Kidney epithelial cell (primary cell): ENCODE measurements around the gene ACSF3. TPM values are rescaled to one million over a fixed set of nuclear protein-coding genes. Genes with fewer than 3 reads are reported as not detected.

Experiments used
- DNase-seq: peaks from one replicate; pipeline ENCODE4 v3.0.0-alpha.2; 2010; ENCODE audit warnings: low read depth
- H3K27me3 ChIP-seq: 2 replicates; pipeline ENCODE4 v1.6.0; 2011; ENCODE audit warnings: low read length; ENCODE audit not compliant: control insufficient read depth, insufficient read depth
- H3K36me3 ChIP-seq: 2 replicates; pipeline ENCODE4 v1.5.1; 2011; ENCODE audit warnings: low read length; ENCODE audit not compliant: control insufficient read depth, insufficient read depth
- H3K4me3 ChIP-seq: 2 replicates; pipeline ENCODE4 v1.5.1; 2011; ENCODE audit warnings: low read depth, mild to moderate bottlenecking, control low read depth, low read length
- CTCF ChIP-seq: IDR thresholded peaks from 2 replicates; pipeline ENCODE4 v1.5.1; 2011; ENCODE audit warnings: mild to moderate bottlenecking, moderate library complexity, low read length, control low read depth, inconsistent platforms; ENCODE audit not compliant: insufficient read depth, poor library complexity, severe bottlenecking
- total RNA-seq: library from RNA; depleted of rRNA; stranded (reverse); fragments of >200 nt; gene quantifications from 2 replicates; pipeline ENCODE4 v1.2.3, GENCODE V29; 2015

ACSF3 gene
- total RNA-seq, 1 donor from 2014 or later, result 36.9 TPM

- H3K4me3 ChIP-seq, result no peak overlapping the region
- peaks cover 1% of the 10 kb centered on the region for H3K36me3 ChIP-seq
- no peak for DNase-seq
- TF ChIP-seq CTCF, result no peak
- no peaks in the 10 kb centered on the region for H3K27me3 ChIP-seq
Measured at GRCh38 chr16:89120281-89120680, 26.6 kb downstream of the ACSF3 start.

- peaks cover 1% of the 10 kb centered on the region for H3K36me3 ChIP-seq
- H3K27me3 ChIP-seq, result no peaks in the 10 kb centered on the region
- no peak overlapping the region for H3K4me3 ChIP-seq
- DNase-seq, result no peak
- no peak for TF ChIP-seq CTCF
Measured at GRCh38 chr16:89120921-89121351, 27.3 kb downstream of the ACSF3 start.

GRCh38 chr16:89121691-89122321, 28.2 kb downstream of the ACSF3 start:
- peaks cover 1% of the 10 kb centered on the region for H3K36me3 ChIP-seq
- TF ChIP-seq CTCF, result no peak
- no peaks in the 10 kb centered on the region for H3K27me3 ChIP-seq
- H3K4me3 ChIP-seq, result no peak overlapping the region
- no peak for DNase-seq

GRCh38 chr16:89122322-89122851, 28.7 kb downstream of the ACSF3 start:
- Histone ChIP-seq H3K4me3 (no peak overlapping the region), H3K27me3 (no peaks in the 10 kb centered on the region), H3K36me3 (peaks cover 1% of the 10 kb centered on the region)
- no peak for DNase-seq
- no peak for TF ChIP-seq CTCF

- H3K4me3 ChIP-seq, result no peak overlapping the region
- no peak for TF ChIP-seq CTCF
- no peak for DNase-seq
- peaks cover 1% of the 10 kb centered on the region for H3K36me3 ChIP-seq
- H3K27me3 ChIP-seq, result no peaks in the 10 kb centered on the region
Measured at GRCh38 chr16:89123001-89123830, 29.6 kb downstream of the ACSF3 start.
